Measurements from ENCODE around the gene CNBD2. TPM values are rescaled to one million over a fixed set of nuclear protein-coding genes. Genes with fewer than 3 reads are reported as not detected.
A peak's percentile ranks its signal among the peaks of the same experiment; 100 is the strongest.

Gene CNBD2
- total and polyA plus RNA-seq, 2 donors from 2014 or later = 7.4 to 11.4 TPM

- TF ChIP-seq CTCF (IDR thresholded peaks at IDR 0.05; ENCODE audit: borderline replicate concordance, extremely low read depth, insufficient read depth) = no peak
- peaks cover 0 to 12% (median 3%) of the 10 kb centered on the region in 3 donors for H3K4me1 ChIP-seq (ENCODE audit: control insufficient read depth in 2 of 3, insufficient read depth in 2 of 3, low read depth in 1 of 3, low read length in 3 of 3)
- H3K9ac ChIP-seq (ENCODE audit: low read length in 3 of 3) = peak overlapping the region; percentile 80 to 99 (median 97)
- peak overlapping the region; percentile 96 to 99 for H3K27ac ChIP-seq (ENCODE audit: low read depth in 2 of 2, low read length in 2 of 2)
- FAIRE-seq (no peak), DNase-seq (peak in 2 of 5 donors; percentile 15 to 38)
- H3K4me3 ChIP-seq (ENCODE audit: low read length in 3 of 3) = peak overlapping the region; percentile 93 to 95 (median 94)
- no peaks in the 10 kb centered on the region for H3K9me3 ChIP-seq (ENCODE audit: control insufficient read depth in 2 of 3, insufficient read depth in 1 of 3, low read length in 3 of 3)
- intact Hi-C loops (cut with DNase I) = no loop called here
- no peaks in the 10 kb centered on the region for H3K27me3 ChIP-seq (ENCODE audit: control insufficient read depth, insufficient read depth, low read length)
- H3K36me3 ChIP-seq (ENCODE audit: control insufficient read depth in 2 of 3, insufficient read depth in 3 of 3, low read length in 3 of 3) = peaks cover 0 to 4% (median 0%) of the 10 kb centered on the region in 3 donors
Measured at GRCh38 chr20:35952480-35953386, 15.7 kb upstream of the CNBD2 start.

- Histone ChIP-seq H3K4me1 (ENCODE audit: control insufficient read depth in 2 of 3, insufficient read depth in 2 of 3, low read depth in 1 of 3, low read length in 3 of 3) (peaks cover 0 to 12% (median 3%) of the 10 kb centered on the region in 3 donors), H3K9ac (ENCODE audit: low read length in 3 of 3) (peak overlapping the region; percentile 80 to 99 (median 97)), H3K9me3 (ENCODE audit: control insufficient read depth in 2 of 3, insufficient read depth in 1 of 3, low read length in 3 of 3) (no peaks in the 10 kb centered on the region), H3K27ac (ENCODE audit: low read depth in 2 of 2, low read length in 2 of 2) (peak overlapping the region; percentile 96 to 99), H3K4me3 (ENCODE audit: low read length in 3 of 3) (peak overlapping the region; percentile 93 to 95 (median 94)), H3K27me3 (ENCODE audit: control insufficient read depth, insufficient read depth, low read length) (no peaks in the 10 kb centered on the region), H3K36me3 (ENCODE audit: control insufficient read depth in 2 of 3, insufficient read depth in 3 of 3, low read length in 3 of 3) (no peaks in the 10 kb centered on the region)
- DNase-seq (peak in 3 of 5 donors; percentile 11 to 90 (median 66)), FAIRE-seq (no peak)
- TF ChIP-seq CTCF (IDR thresholded peaks at IDR 0.05; ENCODE audit: borderline replicate concordance, extremely low read depth, insufficient read depth) = no peak
- intact Hi-C loops (cut with DNase I) = no loop called here
Measured at GRCh38 chr20:35953387-35954199, 14.8 kb upstream of the CNBD2 start.

GRCh38 chr20:35954200-35954906 is 14.0 kb upstream of the CNBD2 start, which contains the start of gene SCAND1:
SCAND1 (minus strand) TSS chr20:35954502; CDS start chr20:35954284, 218 bp downstream.
- no peak for FAIRE-seq
- intact Hi-C loops (cut with DNase I) = no loop called here
- Histone ChIP-seq H3K27ac (ENCODE audit: low read depth in 2 of 2, low read length in 2 of 2) (peak within 1 kb of the TSS; percentile 96 to 99), H3K36me3 (ENCODE audit: control insufficient read depth in 2 of 3, insufficient read depth in 3 of 3, low read length in 3 of 3) (no peaks in the 10 kb centered on the region), H3K9me3 (ENCODE audit: control insufficient read depth in 2 of 3, insufficient read depth in 1 of 3, low read length in 3 of 3) (no peaks in the 10 kb centered on the region), H3K27me3 (ENCODE audit: control insufficient read depth, insufficient read depth, low read length) (no peaks in the 10 kb centered on the region), H3K9ac (ENCODE audit: low read length in 3 of 3) (peak within 1 kb of the TSS; percentile 93 to 99 (median 97)), H3K4me3 (ENCODE audit: low read length in 3 of 3) (peak within 1 kb of the TSS; percentile 93 to 95 (median 94)), H3K4me1 (ENCODE audit: control insufficient read depth in 2 of 3, insufficient read depth in 2 of 3, low read depth in 1 of 3, low read length in 3 of 3) (peaks cover 0 to 12% (median 3%) of the 10 kb centered on the region in 3 donors)
- TF ChIP-seq CTCF (IDR thresholded peaks at IDR 0.05; ENCODE audit: borderline replicate concordance, extremely low read depth, insufficient read depth) = peak; percentile 93
- peak; percentile 98 to 99 (median 99) for DNase-seq
